Body of pancreas (tissue), 4 donors: Measurements from ENCODE around the gene PCBP2.

Experiments used
- POLR2A ChIP-seq, 3 donors: fragments of 450-650 bp; IDR thresholded peaks; one replicate each; pipeline ENCODE4 v1.6.1; 2016; ENCODE audit warnings: antibody characterized with exemption in 3 of 3, mild to moderate bottlenecking in 2 of 3
- TF ChIP-seq, protein P1 (sequence below), 7 experiments: fragments of 450-650 bp in 4 of 7; fragments of 200-600 bp in 3 of 7; sonication (generic) in 3 of 7; IDR thresholded peaks; one replicate each; pipeline ENCODE4 v1.5.1; 2016 to 2019; ENCODE audit warnings: antibody characterized with exemption in 7 of 7

- TF ChIP-seq, protein P1, sequence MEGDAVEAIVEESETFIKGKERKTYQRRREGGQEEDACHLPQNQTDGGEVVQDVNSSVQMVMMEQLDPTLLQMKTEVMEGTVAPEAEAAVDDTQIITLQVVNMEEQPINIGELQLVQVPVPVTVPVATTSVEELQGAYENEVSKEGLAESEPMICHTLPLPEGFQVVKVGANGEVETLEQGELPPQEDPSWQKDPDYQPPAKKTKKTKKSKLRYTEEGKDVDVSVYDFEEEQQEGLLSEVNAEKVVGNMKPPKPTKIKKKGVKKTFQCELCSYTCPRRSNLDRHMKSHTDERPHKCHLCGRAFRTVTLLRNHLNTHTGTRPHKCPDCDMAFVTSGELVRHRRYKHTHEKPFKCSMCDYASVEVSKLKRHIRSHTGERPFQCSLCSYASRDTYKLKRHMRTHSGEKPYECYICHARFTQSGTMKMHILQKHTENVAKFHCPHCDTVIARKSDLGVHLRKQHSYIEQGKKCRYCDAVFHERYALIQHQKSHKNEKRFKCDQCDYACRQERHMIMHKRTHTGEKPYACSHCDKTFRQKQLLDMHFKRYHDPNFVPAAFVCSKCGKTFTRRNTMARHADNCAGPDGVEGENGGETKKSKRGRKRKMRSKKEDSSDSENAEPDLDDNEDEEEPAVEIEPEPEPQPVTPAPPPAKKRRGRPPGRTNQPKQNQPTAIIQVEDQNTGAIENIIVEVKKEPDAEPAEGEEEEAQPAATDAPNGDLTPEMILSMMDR (IDR thresholded peaks at IDR 0.05): no peak
- TF ChIP-seq POLR2A (IDR thresholded peaks at IDR 0.05): peak; percentile 87 to 98 (median 96)
These were observed 48.4 kb downstream of the PCBP2 start for GRCh38 chr12:53500142-53500775.
